GM12873 (cell line): ENCODE data around the gene PER1.
A peak's percentile ranks its signal among the peaks of the same experiment; 100 is the strongest.

ENCODE experiments used
- TF ChIP-seq, protein P1 (sequence below): IDR thresholded peaks from 2 replicates; pipeline ENCODE4 v1.5.1; 2012; ENCODE audit warnings: low read depth, mild to moderate bottlenecking, moderate library complexity, low read length, control low read depth; ENCODE audit not compliant: insufficient read depth; ENCODE audit errors: missing control alignments

The PER1 gene

DNA sequence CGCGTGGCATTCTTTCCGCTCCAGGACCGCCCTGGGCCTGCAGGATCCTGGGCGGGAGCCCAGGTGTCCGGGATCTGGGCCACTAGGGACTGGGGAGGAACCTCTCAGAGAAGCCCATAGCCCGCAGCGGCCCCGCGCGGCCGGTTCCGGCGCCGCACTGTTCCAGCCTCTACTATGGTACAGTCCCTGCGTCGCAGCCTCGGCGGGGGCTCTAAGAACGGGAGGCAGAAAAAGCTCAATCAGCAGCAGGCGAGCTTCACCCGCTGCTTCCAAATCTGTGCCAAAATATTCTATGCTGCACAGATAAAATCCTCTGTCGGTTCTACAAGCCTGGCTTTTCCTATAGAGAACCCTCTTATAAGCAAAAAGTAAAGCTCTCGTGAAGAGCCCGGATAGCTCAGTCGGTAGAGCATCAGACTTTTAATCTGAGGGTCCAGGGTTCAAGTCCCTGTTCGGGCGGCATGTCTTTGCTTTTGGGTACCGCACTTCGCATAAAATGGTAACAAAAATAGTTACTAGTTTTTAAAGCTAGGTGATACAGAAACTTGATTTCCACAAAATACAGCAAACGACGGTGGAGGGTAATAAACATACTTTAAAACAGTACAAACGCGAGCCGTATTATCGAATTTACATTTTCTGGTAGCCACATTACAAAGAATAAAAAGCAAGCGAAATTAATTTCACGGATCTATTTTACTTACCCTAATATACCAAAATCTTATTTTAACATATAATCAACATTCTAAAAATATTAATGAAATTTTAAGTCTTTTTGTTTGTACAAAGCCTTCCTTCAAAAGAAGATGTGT is 33.2 kb downstream of the PER1 start:
- TF ChIP-seq, protein P1, sequence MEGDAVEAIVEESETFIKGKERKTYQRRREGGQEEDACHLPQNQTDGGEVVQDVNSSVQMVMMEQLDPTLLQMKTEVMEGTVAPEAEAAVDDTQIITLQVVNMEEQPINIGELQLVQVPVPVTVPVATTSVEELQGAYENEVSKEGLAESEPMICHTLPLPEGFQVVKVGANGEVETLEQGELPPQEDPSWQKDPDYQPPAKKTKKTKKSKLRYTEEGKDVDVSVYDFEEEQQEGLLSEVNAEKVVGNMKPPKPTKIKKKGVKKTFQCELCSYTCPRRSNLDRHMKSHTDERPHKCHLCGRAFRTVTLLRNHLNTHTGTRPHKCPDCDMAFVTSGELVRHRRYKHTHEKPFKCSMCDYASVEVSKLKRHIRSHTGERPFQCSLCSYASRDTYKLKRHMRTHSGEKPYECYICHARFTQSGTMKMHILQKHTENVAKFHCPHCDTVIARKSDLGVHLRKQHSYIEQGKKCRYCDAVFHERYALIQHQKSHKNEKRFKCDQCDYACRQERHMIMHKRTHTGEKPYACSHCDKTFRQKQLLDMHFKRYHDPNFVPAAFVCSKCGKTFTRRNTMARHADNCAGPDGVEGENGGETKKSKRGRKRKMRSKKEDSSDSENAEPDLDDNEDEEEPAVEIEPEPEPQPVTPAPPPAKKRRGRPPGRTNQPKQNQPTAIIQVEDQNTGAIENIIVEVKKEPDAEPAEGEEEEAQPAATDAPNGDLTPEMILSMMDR, result peak; percentile 90

DNA sequence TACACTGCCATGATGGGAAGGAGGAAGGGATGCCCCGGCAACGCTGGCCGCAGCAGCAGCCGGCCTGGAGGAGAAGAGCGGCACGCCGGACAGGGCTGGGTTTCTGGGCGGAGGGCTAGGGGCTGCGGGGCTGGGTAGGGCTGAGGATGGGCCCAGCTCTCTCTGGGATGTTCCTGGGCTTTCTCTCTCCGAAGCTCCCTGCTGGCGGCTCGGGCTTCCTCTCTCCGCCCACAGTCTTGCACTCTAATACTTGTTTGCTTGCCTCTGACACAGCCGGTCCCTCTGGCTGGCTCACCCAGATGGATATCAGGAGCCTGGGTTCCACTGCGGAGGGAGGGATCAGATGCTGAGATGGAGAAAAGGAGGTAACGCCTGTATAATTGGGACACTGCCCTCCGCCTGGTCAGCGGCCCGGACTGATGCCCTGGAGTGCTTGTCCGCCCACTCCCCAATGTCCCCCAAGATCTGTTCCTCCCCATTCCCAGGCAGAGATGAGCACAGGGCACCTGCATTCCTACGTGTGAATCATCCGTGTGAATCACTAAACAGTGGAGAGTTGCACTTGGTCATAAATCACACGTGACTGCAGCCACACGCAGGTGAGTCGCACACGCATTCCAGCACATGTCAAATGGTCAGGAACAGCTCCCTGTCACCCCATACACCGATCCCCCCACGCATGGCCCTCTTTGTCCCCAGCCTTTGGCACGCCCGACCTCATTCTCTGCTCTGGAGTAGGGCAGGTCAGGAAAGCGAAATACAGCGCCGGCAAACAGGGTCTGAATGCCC is 34.0 kb downstream of the PER1 start, which contains the start of gene ALOXE3:
TSS of gene ALOXE3 (minus strand) at position 535 of the 789 bp plus-strand sequence. CDS start at position 11, 524 bp downstream.
- TF ChIP-seq, protein P1, result no peak

DNA sequence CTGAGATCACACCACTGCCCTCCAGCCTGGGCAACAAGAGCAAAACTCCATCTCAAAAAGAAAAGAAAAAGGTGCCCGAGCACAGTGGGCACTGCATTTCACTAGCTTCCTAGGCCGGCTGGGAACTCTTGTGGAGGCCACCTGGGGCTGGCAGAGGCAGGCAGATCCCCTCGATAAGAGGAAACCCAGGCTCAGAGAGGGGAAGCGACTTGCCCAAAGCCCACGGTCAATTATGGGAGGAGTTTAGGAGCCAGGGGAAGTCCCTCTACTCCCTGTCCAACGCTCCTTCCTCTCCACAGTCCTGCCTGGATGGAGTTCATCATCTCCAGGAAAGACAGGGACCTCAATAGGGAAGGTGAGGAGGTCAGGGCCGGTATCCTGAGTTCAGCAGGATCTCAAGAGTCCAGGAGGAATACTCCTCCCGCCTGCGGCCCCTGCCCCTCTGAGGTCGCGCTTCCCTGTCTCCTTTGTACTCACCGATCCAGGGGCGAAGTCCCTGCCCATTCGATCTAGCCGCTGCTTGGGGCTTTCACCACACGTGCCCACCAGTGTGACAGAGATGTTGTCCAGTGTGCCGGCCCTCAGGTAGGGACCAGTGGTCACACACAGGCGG is 34.7 kb downstream of the PER1 start:
- TF ChIP-seq, protein P1, result no peak

DNA sequence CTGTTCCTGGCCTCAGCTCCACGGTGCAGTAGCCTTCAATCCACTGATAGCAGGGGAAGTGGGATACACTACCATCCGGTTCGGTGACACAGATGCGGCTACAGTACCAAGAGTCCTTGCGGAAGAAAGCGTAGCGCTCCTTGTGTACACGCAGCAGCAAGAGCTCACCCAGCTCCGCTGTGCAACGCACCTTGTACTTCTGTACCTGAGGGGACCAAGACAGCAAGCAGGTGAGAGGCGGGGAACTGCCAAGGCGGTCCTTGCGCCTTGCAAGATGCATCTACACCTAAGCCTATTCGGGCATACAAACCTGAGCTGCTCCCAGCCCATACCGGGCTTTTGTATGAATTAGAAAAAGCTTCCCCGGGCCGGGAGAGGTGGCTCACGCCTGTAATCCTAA is 35.4 kb downstream of the PER1 start:
- TF ChIP-seq, protein P1, result no peak

DNA sequence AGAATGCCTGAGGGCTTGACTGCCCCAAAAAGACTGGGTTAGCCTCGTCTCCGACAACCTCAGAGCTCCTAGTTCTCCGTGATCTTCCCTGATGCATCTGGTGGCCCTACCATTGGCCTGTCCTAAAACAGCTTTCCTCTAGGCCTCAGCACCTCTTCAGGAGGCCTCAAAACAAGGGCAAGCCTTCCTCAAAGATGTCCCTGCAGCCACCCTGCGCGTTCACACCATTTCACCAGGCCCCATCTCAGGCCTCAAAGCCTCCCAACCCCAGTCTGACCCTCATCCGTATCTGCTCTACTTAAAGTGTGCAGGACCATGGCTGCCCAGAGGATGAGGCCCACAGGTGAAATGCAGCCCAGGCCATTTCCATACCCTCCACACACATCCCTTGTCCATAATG is 41.3 kb downstream of the PER1 start:
- TF ChIP-seq, protein P1, result no peak

DNA sequence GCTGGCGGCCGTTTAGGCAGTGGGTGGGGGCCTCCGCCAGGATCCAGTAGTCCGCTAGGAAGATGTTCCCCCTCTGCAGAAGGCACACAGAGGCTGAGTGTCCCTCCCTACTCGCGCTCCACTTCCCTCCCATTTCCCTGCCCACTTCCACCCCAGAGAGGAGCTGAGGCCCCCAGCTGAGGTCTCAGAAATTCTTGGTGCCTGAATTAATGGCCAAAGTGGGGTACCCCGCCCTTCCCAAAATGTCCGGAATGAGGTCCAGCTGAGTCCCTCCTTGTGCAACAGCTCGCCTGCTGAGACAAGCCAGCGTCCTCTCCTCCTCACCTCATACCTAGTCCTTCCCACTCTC is 41.8 kb downstream of the PER1 start:
- TF ChIP-seq, protein P1, result no peak

DNA sequence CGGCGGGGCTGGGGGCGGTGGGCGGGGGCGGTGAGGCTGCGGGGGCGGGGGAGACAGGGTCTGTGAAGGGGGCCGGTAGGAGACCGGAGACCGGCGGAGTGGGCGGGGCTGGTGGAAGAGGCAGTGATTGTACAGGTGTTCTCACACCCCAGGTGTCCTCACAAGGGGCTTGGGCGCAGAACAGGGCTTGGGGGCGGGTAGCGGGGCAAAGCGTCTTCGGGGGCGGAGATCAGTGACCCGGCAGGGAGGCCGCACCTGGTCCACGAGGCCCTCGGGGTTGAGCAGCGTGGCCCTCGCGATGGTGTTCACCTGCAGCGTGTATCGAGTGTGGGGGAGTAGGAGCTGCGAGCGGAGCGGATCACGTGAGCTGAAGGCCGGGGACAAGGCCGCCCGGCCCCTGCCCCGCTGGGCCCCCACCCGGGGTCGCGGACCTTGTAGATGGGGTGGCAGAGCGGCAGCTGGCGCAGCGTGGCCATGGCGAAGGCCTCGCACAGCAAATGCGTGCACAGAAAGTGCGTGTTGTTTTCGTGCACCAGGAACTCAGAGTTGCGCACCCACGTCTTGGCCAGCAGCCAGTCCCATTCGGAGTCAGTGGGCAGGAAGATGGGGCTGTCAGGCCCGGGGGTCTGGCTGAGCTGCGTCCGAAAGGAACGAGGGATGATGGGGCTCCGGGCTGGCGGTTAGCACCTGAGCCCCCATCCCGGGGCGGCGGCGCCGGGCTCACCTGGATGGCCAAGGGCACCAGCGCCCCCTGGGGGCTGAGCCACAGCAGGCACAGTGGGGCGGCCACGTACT is 42.3 kb downstream of the PER1 start:
- TF ChIP-seq, protein P1, result peak; percentile 93
